OCI-LY1 (cell line): ENCODE data around the gene GPATCH3.

Experiments used
- H2AFZ ChIP-seq: fragments of 200-600 bp; sonication (generic), shearing (Covaris generic); 2 replicates; pipeline ENCODE4 v1.6.0; 2014; ENCODE audit warnings: antibody characterized with exemption, mild to moderate bottlenecking, low read length
- H3F3A ChIP-seq: fragments of 200-600 bp; sonication (generic), shearing (Covaris generic); 2 replicates; pipeline ENCODE4 v1.6.0; 2014; ENCODE audit warnings: mild to moderate bottlenecking, antibody characterized with exemption, low read length, moderate library complexity; ENCODE audit not compliant: insufficient read depth
- H3K27ac ChIP-seq: fragments of 200-600 bp; sonication (generic); 2 replicates; pipeline ENCODE4 v1.5.1; 2014; ENCODE audit warnings: low read length, mixed run types, mild to moderate bottlenecking, low read depth; ENCODE audit not compliant: poor library complexity, severe bottlenecking
- H3K27me3 ChIP-seq: fragments of 200-600 bp; sonication (generic); 2 replicates; pipeline ENCODE4 v1.6.0; 2014; ENCODE audit warnings: antibody characterized with exemption, mild to moderate bottlenecking, low read length, moderate library complexity; ENCODE audit not compliant: insufficient read depth
- H3K36me3 ChIP-seq: fragments of 200-600 bp; sonication (generic); 2 replicates; pipeline ENCODE4 v1.6.1; 2014; ENCODE audit warnings: mild to moderate bottlenecking, antibody characterized with exemption, low read length, moderate library complexity, mixed read lengths; ENCODE audit not compliant: insufficient read depth
- H3K4me1 ChIP-seq: fragments of 200-600 bp; sonication (generic); 2 replicates; pipeline ENCODE4 v1.5.1; 2014; ENCODE audit warnings: mild to moderate bottlenecking, low read length, moderate library complexity; ENCODE audit not compliant: insufficient read depth, severe bottlenecking
- H3K4me2 ChIP-seq: fragments of 200-600 bp; sonication (generic), shearing (Covaris generic); 2 replicates; pipeline ENCODE4 v1.6.1; 2014; ENCODE audit warnings: low read length
- H3K4me3 ChIP-seq: fragments of 200-600 bp; sonication (generic); 2 replicates; pipeline ENCODE4 v1.5.1; 2014; ENCODE audit warnings: low read length, low read depth, mild to moderate bottlenecking, mixed read lengths; ENCODE audit not compliant: poor library complexity, severe bottlenecking
- H3K79me2 ChIP-seq: fragments of 200-600 bp; shearing (Covaris generic); 2 replicates; pipeline ENCODE4 v1.6.1; 2016; ENCODE audit warnings: mixed run types, low read length, mixed read lengths; ENCODE audit not compliant: insufficient read depth
- H3K9ac ChIP-seq: fragments of 200-600 bp; sonication (generic), shearing (Covaris generic); 2 replicates; pipeline ENCODE4 v1.6.1; 2014; ENCODE audit warnings: mild to moderate bottlenecking, low read length, mixed read lengths
- H3K9me2 ChIP-seq: fragments of 200-600 bp; sonication (generic), shearing (Covaris generic); 2 replicates; pipeline ENCODE4 v1.6.1; 2014; ENCODE audit warnings: low read depth, mild to moderate bottlenecking, low read length, mixed read lengths
- H3K9me3 ChIP-seq: fragments of 200-600 bp; shearing (Covaris generic); 2 replicates; pipeline ENCODE4 v1.6.1; 2014; ENCODE audit warnings: low read length, mixed read lengths
- H4K20me1 ChIP-seq: fragments of 200-600 bp; sonication (generic), shearing (Covaris generic); 2 replicates; pipeline ENCODE4 v1.6.0; 2016; ENCODE audit warnings: mild to moderate bottlenecking, low read length; ENCODE audit not compliant: insufficient read depth
- EZH2 ChIP-seq: fragments of 200-600 bp; sonication (generic), shearing (Covaris generic); IDR thresholded peaks from 2 replicates; pipeline ENCODE4 v1.8.0; 2017; ENCODE audit warnings: borderline replicate concordance, mixed run types, mild to moderate bottlenecking, antibody characterized with exemption, low read length, moderate library complexity, mixed read lengths
- TF ChIP-seq, protein P1 (sequence below): fragments of 200-600 bp; sonication (generic), shearing (Covaris generic); IDR thresholded peaks from 2 replicates; pipeline ENCODE4 v1.5.1; 2017; ENCODE audit warnings: mild to moderate bottlenecking, antibody characterized with exemption, low read length, moderate library complexity, mixed read lengths

GPATCH3 gene

GRCh38 chr1:26844424-26845196 lies 55.7 kb downstream of the GPATCH3 start:
- Histone ChIP-seq H3K9me2 (no peaks in the 10 kb centered on the region), H3K27me3 (no peaks in the 10 kb centered on the region), H3K4me3 (no peak overlapping the region), H3K27ac (no peak overlapping the region), H2AFZ (no peak overlapping the region), H3K4me2 (no peak overlapping the region), H3F3A (no peaks in the 10 kb centered on the region), H4K20me1 (no peaks in the 10 kb centered on the region), H3K36me3 (peaks cover 11% of the 10 kb centered on the region; the same call in 1 of the 2 replicates), H3K9me3 (no peaks in the 10 kb centered on the region), H3K79me2 (no peaks in the 10 kb centered on the region), H3K4me1 (no peaks in the 10 kb centered on the region), H3K9ac (no peak overlapping the region)
- TF ChIP-seq EZH2: no peak
- TF ChIP-seq, protein P1, sequence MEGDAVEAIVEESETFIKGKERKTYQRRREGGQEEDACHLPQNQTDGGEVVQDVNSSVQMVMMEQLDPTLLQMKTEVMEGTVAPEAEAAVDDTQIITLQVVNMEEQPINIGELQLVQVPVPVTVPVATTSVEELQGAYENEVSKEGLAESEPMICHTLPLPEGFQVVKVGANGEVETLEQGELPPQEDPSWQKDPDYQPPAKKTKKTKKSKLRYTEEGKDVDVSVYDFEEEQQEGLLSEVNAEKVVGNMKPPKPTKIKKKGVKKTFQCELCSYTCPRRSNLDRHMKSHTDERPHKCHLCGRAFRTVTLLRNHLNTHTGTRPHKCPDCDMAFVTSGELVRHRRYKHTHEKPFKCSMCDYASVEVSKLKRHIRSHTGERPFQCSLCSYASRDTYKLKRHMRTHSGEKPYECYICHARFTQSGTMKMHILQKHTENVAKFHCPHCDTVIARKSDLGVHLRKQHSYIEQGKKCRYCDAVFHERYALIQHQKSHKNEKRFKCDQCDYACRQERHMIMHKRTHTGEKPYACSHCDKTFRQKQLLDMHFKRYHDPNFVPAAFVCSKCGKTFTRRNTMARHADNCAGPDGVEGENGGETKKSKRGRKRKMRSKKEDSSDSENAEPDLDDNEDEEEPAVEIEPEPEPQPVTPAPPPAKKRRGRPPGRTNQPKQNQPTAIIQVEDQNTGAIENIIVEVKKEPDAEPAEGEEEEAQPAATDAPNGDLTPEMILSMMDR: no peak
